HG03520 (cell line): ENCODE results near the gene SERHL2.
"Not testable (repeated sequence)": the region's sequence is repeated elsewhere in the genome, so short reads cannot be mapped to it uniquely, and the experiment has no call there.

ENCODE experiments used
- ATAC-seq: cut with Tn5 transposase; IDR thresholded peaks from one replicate; pipeline ENCODE4 v1.9.1; 2021; ENCODE audit warnings: mild to moderate bottlenecking, moderate library complexity; ENCODE audit not compliant: unreplicated experiment

The SERHL2 gene

GRCh38 chr22:42571068-42571467 is 17.3 kb downstream of the SERHL2 start:
- not testable (repeated sequence) for ATAC-seq

GRCh38 chr22:42574046-42574445 is 20.3 kb downstream of the SERHL2 start:
- ATAC-seq = not testable (repeated sequence)

- ATAC-seq = not testable (repeated sequence)
Observed at GRCh38 chr22:42574468-42574867, 20.7 kb downstream of the SERHL2 start.

- not testable (repeated sequence) for ATAC-seq
Observed at GRCh38 chr22:42575996-42576574, 22.3 kb downstream of the SERHL2 start.

- not testable (repeated sequence) for ATAC-seq
Observed at GRCh38 chr22:42577141-42577540, 23.4 kb downstream of the SERHL2 start.

GRCh38 chr22:42577623-42578240 is 24.0 kb downstream of the SERHL2 start:
- ATAC-seq = no peak

GRCh38 chr22:42580040-42580439 is 26.3 kb downstream of the SERHL2 start:
- ATAC-seq = not testable (repeated sequence)

GRCh38 chr22:42581194-42581761 is 27.5 kb downstream of the SERHL2 start:
- not testable (repeated sequence) for ATAC-seq

GRCh38 chr22:42581762-42582716 is 28.3 kb downstream of the SERHL2 start:
- no peak for ATAC-seq

GRCh38 chr22:42582987-42583386 is 29.2 kb downstream of the SERHL2 start:
- no peak for ATAC-seq

- no peak for ATAC-seq
Observed at GRCh38 chr22:42584364-42584940, 30.7 kb downstream of the SERHL2 start.

- no peak for ATAC-seq
Observed at GRCh38 chr22:42585096-42585495, 31.3 kb downstream of the SERHL2 start.

GRCh38 chr22:42586381-42586780 is 32.6 kb downstream of the SERHL2 start:
- ATAC-seq = no peak

GRCh38 chr22:42587588-42588175 is 33.9 kb downstream of the SERHL2 start:
- ATAC-seq = no peak

- ATAC-seq = no peak
Observed at GRCh38 chr22:42591987-42592386, 38.2 kb downstream of the SERHL2 start.

- ATAC-seq = no peak
Observed at GRCh38 chr22:42595434-42595833, 41.7 kb downstream of the SERHL2 start.

GRCh38 chr22:42596336-42596735 is 42.6 kb downstream of the SERHL2 start:
- no peak for ATAC-seq

- ATAC-seq = no peak
Observed at GRCh38 chr22:42596863-42597530, 43.2 kb downstream of the SERHL2 start.

GRCh38 chr22:42601879-42602465 is 48.2 kb downstream of the SERHL2 start:
- no peak for ATAC-seq

- ATAC-seq = no peak
Observed at GRCh38 chr22:42602470-42602869, 48.7 kb downstream of the SERHL2 start.
